H1 (cell line): ENCODE data around the gene EPG5. TPM values are rescaled to one million over a fixed set of nuclear protein-coding genes. Genes with fewer than 3 reads are reported as not detected.

Experiments
- CTCF ChIA-PET: fragments of 300-600 bp; sonication (Branson Sonifier 250); formaldehyde crosslinking; loops from one replicate; lab custom pipeline; 2021; ENCODE audit not compliant: partially characterized antibody; lab: Charles Lee
- POLR2A ChIA-PET: fragments of 300-600 bp; sonication (Branson Sonifier 250); formaldehyde crosslinking; loops from one replicate; lab custom pipeline; 2021; ENCODE audit warnings: inconsistent platforms; ENCODE audit not compliant: partially characterized antibody; lab: Charles Lee
- DNase-seq, 2 experiments: peaks; one replicate each; pipeline versions ENCODE4 v3.0.0 to v3.0.0-alpha.2; 2010 to 2022; ENCODE audit warnings: low spot score in 2 of 2, low read depth in 1 of 2, mixed read lengths in 1 of 2
- FAIRE-seq: peaks from 2 replicates; lab custom pipeline; 2011; peaks lifted over from hg19 to GRCh38; lab: Jason Lieb, UNC
- H2AFZ ChIP-seq: 2 replicates; pipeline ENCODE4 v1.8.1; 2012; ENCODE audit warnings: low read length, inconsistent platforms
- H2AK5ac ChIP-seq: 2 replicates; pipeline ENCODE4 v1.6.1; 2013; ENCODE audit warnings: low read depth, low read length
- H2BK120ac ChIP-seq: replicated peaks from 2 replicates; pipeline ENCODE3; 2013; ENCODE audit warnings: low read depth, low read length, inconsistent platforms
- H2BK12ac ChIP-seq: 2 replicates; pipeline ENCODE4 v1.6.1; 2013; ENCODE audit warnings: low read depth, low read length
- H2BK15ac ChIP-seq: 2 replicates; pipeline ENCODE4 v1.6.1; 2013; ENCODE audit warnings: low read length
- H2BK20ac ChIP-seq: 2 replicates; pipeline ENCODE4 v1.6.1; 2013; ENCODE audit warnings: low read length
- H2BK5ac ChIP-seq: 2 replicates; pipeline ENCODE4 v1.6.1; 2013; ENCODE audit warnings: low read depth, low read length
- H3K14ac ChIP-seq: 2 replicates; pipeline ENCODE4 v1.6.1; 2013; ENCODE audit warnings: inconsistent platforms; ENCODE audit not compliant: insufficient read length
- H3K18ac ChIP-seq: 2 replicates; pipeline ENCODE4 v1.6.1; 2013; ENCODE audit warnings: low read length; ENCODE audit errors: extremely low read depth
- H3K23ac ChIP-seq: 2 replicates; pipeline ENCODE4 v1.6.1; 2013; ENCODE audit warnings: inconsistent platforms; ENCODE audit not compliant: insufficient read length
- H3K23me2 ChIP-seq: 2 replicates; pipeline ENCODE4 v1.6.1; 2013; ENCODE audit warnings: low read depth, low read length
- H3K27ac ChIP-seq: 2 replicates; pipeline ENCODE4 v1.6.1; 2011; ENCODE audit warnings: low read depth, low read length, inconsistent platforms
- H3K27me3 ChIP-seq, 4 experiments: replicated peaks in 1 of 4; 1 replicate in 1 of 4; 2 replicates in 3 of 4; pipeline versions ENCODE4 v1.6.1 to v1.8.1; 2011 to 2013; ENCODE audit warnings: low read length in 3 of 4, mild to moderate bottlenecking in 3 of 4, inconsistent platforms in 2 of 4, mixed read lengths in 2 of 4, moderate library complexity in 1 of 4; ENCODE audit not compliant: control insufficient read depth in 3 of 4, insufficient read depth in 3 of 4; ENCODE audit errors: extremely low read depth in 1 of 4
- H3K36me3 ChIP-seq, 4 experiments: 2 replicates each; pipeline versions ENCODE4 v1.6.1 to v1.8.1; 2011 to 2013; ENCODE audit warnings: mild to moderate bottlenecking in 4 of 4, low read length in 3 of 4, moderate library complexity in 2 of 4, control low read depth in 1 of 4, inconsistent platforms in 1 of 4; ENCODE audit not compliant: insufficient read depth in 4 of 4, control insufficient read depth in 2 of 4
- H3K4ac ChIP-seq: replicated peaks from 2 replicates; pipeline ENCODE3; 2013; ENCODE audit warnings: low read length, low read depth, mixed read lengths, inconsistent platforms; ENCODE audit not compliant: insufficient read length
- H3K4me1 ChIP-seq, 4 experiments: replicated peaks in 1 of 4; 1 replicate in 1 of 4; 2 replicates in 3 of 4; pipeline versions ENCODE4 v1.6.1 to v1.8.1; 2011 to 2013; ENCODE audit warnings: low read length in 3 of 4, inconsistent platforms in 2 of 4, mixed read lengths in 1 of 4; ENCODE audit not compliant: insufficient read depth in 4 of 4, control insufficient read depth in 3 of 4
- H3K4me2 ChIP-seq, 2 experiments: 2 replicates each; pipeline versions ENCODE4 v1.6.1 to v1.8.1; 2011 to 2013; ENCODE audit warnings: low read depth in 2 of 2, low read length in 2 of 2, control low read depth in 1 of 2, inconsistent platforms in 1 of 2, mild to moderate bottlenecking in 1 of 2; ENCODE audit not compliant: insufficient read depth in 1 of 2
- H3K4me3 ChIP-seq, 4 experiments: fragments of 200-600, 300-600 bp in 1 of 4; sonication (generic), shearing (Covaris generic), sonication (Bioruptor Twin) in 1 of 4; 2 replicates each; pipeline versions ENCODE4 v1.5.1 to v1.8.1; 2011 to 2016; ENCODE audit warnings: low read length in 4 of 4, low read depth in 3 of 4, control low read depth in 2 of 4, inconsistent platforms in 2 of 4, mild to moderate bottlenecking in 2 of 4, mixed read lengths in 1 of 4, moderate library complexity in 1 of 4; ENCODE audit not compliant: insufficient read depth in 2 of 4; ENCODE audit errors: extremely low read depth in 1 of 4
- H3K56ac ChIP-seq: replicated peaks from 2 replicates; pipeline ENCODE3; 2013; ENCODE audit warnings: low read depth, mild to moderate bottlenecking, mixed read lengths, low read length, inconsistent platforms; ENCODE audit not compliant: insufficient read length
- H3K79me1 ChIP-seq: 2 replicates; pipeline ENCODE4 v1.6.1; 2013; ENCODE audit warnings: low read depth, low read length, control low read depth
- H3K79me2 ChIP-seq, 2 experiments: 2 replicates each; pipeline versions ENCODE4 v1.6.1 to v1.8.1; 2012 to 2013; ENCODE audit warnings: low read length in 2 of 2, mild to moderate bottlenecking in 2 of 2, inconsistent platforms in 1 of 2; ENCODE audit not compliant: insufficient read depth in 2 of 2, control insufficient read depth in 1 of 2
- H3K9ac ChIP-seq, 4 experiments: replicated peaks in 1 of 4; 1 replicate in 1 of 4; 2 replicates in 3 of 4; pipeline versions ENCODE4 v1.6.1 to v1.8.1; 2011 to 2013; ENCODE audit warnings: low read depth in 3 of 4, low read length in 3 of 4, control low read depth in 2 of 4, mild to moderate bottlenecking in 2 of 4, moderate library complexity in 2 of 4, inconsistent platforms in 1 of 4; ENCODE audit errors: extremely low read depth in 1 of 4
- H3K9me3 ChIP-seq, 2 experiments: 2 replicates each; pipeline versions ENCODE4 v1.6.1 to v1.8.1; 2012 to 2013; ENCODE audit warnings: mild to moderate bottlenecking in 2 of 2, moderate library complexity in 2 of 2, control low read depth in 1 of 2, inconsistent platforms in 1 of 2, low read depth in 1 of 2, low read length in 1 of 2, mixed read lengths in 1 of 2; ENCODE audit not compliant: insufficient read depth in 2 of 2
- H4K20me1 ChIP-seq, 2 experiments: replicated peaks in 1 of 2; 2 replicates each; pipeline versions ENCODE3 to v1.8.1; 2011 to 2013; ENCODE audit warnings: inconsistent platforms in 2 of 2, low read length in 2 of 2, mild to moderate bottlenecking in 1 of 2; ENCODE audit not compliant: insufficient read depth in 2 of 2, control insufficient read depth in 1 of 2
- H4K5ac ChIP-seq: 2 replicates; pipeline ENCODE4 v1.6.1; 2013; ENCODE audit warnings: low read length, low read depth, mixed read lengths, inconsistent platforms; ENCODE audit not compliant: insufficient read length
- H4K8ac ChIP-seq: 2 replicates; pipeline ENCODE4 v1.8.0; 2013; ENCODE audit warnings: mild to moderate bottlenecking, moderate library complexity, low read length, inconsistent platforms; ENCODE audit not compliant: insufficient read depth; ENCODE audit errors: extremely low read depth
- H4K91ac ChIP-seq: replicated peaks from 2 replicates; pipeline ENCODE3; 2013; ENCODE audit warnings: low read length, mixed read lengths, inconsistent platforms; ENCODE audit not compliant: insufficient read length
- GABPA ChIP-seq: IDR thresholded peaks from 2 replicates; pipeline ENCODE4 v1.6.1; 2011; ENCODE audit warnings: mild to moderate bottlenecking, low read length, moderate library complexity, borderline replicate concordance; ENCODE audit not compliant: insufficient read depth
- SIRT6 ChIP-seq: IDR thresholded peaks from one replicate; pipeline ENCODE4 v1.7.1; 2012; ENCODE audit warnings: low read length, inconsistent platforms
- WGBS, 2 experiments: shearing (Covaris generic) in 1 of 2; methylation state at CpG; one replicate each; pipeline versions ENCODE4 v1.1.6 to v1.1.7; 2013 to 2015; ENCODE audit warnings: low lambda C conversion rate in 2 of 2, mixed read lengths in 2 of 2, inconsistent platforms in 1 of 2, low coverage in 1 of 2, missing lambda C conversion rate in 1 of 2; ENCODE audit not compliant: insufficient replicate concordance in 2 of 2, insufficient coverage in 1 of 2, insufficient read length in 1 of 2; ENCODE audit errors: extremely low coverage in 1 of 2, missing lambda C conversion rate in 1 of 2; 5-methylcytosine and 5-hydroxymethylcytosine counted together
- polyA plus RNA-seq, 7 experiments: library from polyadenylated mRNA; depleted of rRNA in 3 of 7; stranded (reverse) in 5 of 7; unstranded in 2 of 7; fragments of >200 nt in 5 of 7; fragments of 200-250 nt in 2 of 7; gene quantifications; 1 replicate in 5 of 7; 2 replicates in 1 of 7; 4 replicates in 1 of 7; pipeline versions ENCODE4 v1.2.1 to v1.2.3, GENCODE V29; 2011 to 2013; ENCODE audit warnings: missing spikeins in 2 of 7, mixed read lengths in 2 of 7
- total RNA-seq: library from RNA; stranded (reverse); fragmentation: NEBNext Ultra II Directional; extraction: Animal tissue kit (Norgen Biotek cat#: 25700); gene quantifications from 2 replicates; pipeline ENCODE4 v1.2.1, GENCODE V29; 2021

Gene EPG5
- total and polyA plus RNA-seq, 2 of the 8 experiments (the other 6 are each of a cell fraction or from before 2014, with no cell fraction given): 14.1 to 18.3 TPM

GRCh38 chr18:45895339-45895738 is 71.8 kb downstream of the EPG5 start:
- H3K9ac ChIP-seq: no peak overlapping the region
- ChIA-PET CTCF (interaction anchor here (2.8 to 4.9 kb wide), 2 partner anchors 15 to 230 kb away, joined by 11 to 26 read pairs; no protein-coding TSS in a partner anchor), POLR2A (no interaction called here)
- no peak overlapping the region for H2BK120ac ChIP-seq
- no peak overlapping the region for H3K14ac ChIP-seq
- no peaks in the 10 kb centered on the region for H3K23me2 ChIP-seq
- H3K9me3 ChIP-seq: no peaks in the 10 kb centered on the region
- peaks cover 0 to 11% (median 6%) of the 10 kb centered on the region in 4 experiments; a peak in 5 of 8 replicates for H3K36me3 ChIP-seq
- H2AK5ac ChIP-seq: no peak overlapping the region
- H2BK12ac ChIP-seq: no peak overlapping the region
- H3K79me2 ChIP-seq: no peaks in the 10 kb centered on the region
- no peak overlapping the region for H4K91ac ChIP-seq
- no peak overlapping the region for H2BK15ac ChIP-seq
- H4K20me1 ChIP-seq: peaks cover 0 to 3% of the 10 kb centered on the region in 2 experiments
- no peak overlapping the region for H4K8ac ChIP-seq
- TF ChIP-seq GABPA (no peak), SIRT6 (no peak)
- H3K27ac ChIP-seq: no peak overlapping the region
- no peaks in the 10 kb centered on the region for H3K79me1 ChIP-seq
- no peak overlapping the region for H3K4me3 ChIP-seq
- no peak overlapping the region for H3K4ac ChIP-seq
- DNase-seq (no peak), FAIRE-seq (no peak)
- H2BK20ac ChIP-seq: no peak overlapping the region
- no peak overlapping the region for H4K5ac ChIP-seq
- no peaks in the 10 kb centered on the region for H3K27me3 ChIP-seq
- no peak overlapping the region for H3K56ac ChIP-seq
- no peak overlapping the region for H2AFZ ChIP-seq
- WGBS, 2 experiments: 88% methylated on average over 1 of the region's 1 CpG; no CpG with 5 or more reads in 1 of the 2 experiments
- no peak overlapping the region for H3K18ac ChIP-seq
- no peak overlapping the region for H2BK5ac ChIP-seq
- no peak overlapping the region for H3K4me2 ChIP-seq
- no peaks in the 10 kb centered on the region for H3K4me1 ChIP-seq
- no peak overlapping the region for H3K23ac ChIP-seq
